PC-9 (cell line): ENCODE measurements around the gene APBA3. TPM values are rescaled to one million over a fixed set of nuclear protein-coding genes. Genes with fewer than 3 reads are reported as not detected.
"Not testable (repeated sequence)": the region's sequence is repeated elsewhere in the genome, so short reads cannot be mapped to it uniquely, and the experiment has no call there.

Source experiments
- BruUV-seq: library from RNA; stranded (reverse); fragments of 400-500 nt; replicated peaks from 2 replicates; lab custom pipeline; 2021; lab: Mats Ljungman, UMichigan
- CTCF ChIA-PET: fragments of 300-600 bp; sonication (Branson Sonifier 250); formaldehyde crosslinking; loops from one replicate; lab custom pipeline; 2022; ENCODE audit warnings: antibody characterized with exemption; lab: Charles Lee
- POLR2A ChIA-PET: fragments of 300-600 bp; sonication (Branson Sonifier 250); formaldehyde crosslinking; loops from one replicate; lab custom pipeline; 2022; ENCODE audit warnings: antibody characterized with exemption; ENCODE audit not compliant: unreplicated experiment; lab: Charles Lee
- DNase-seq, 2 experiments: peaks; one replicate each; pipeline versions ENCODE4 v3.0.0 to v3.0.0-alpha.2; 2015 to 2022; ENCODE audit warnings: mixed read lengths in 1 of 2
- H2AFZ ChIP-seq: fragments of 200-600 bp; sonication (generic); 2 replicates; pipeline ENCODE4 v1.8.1; 2017; ENCODE audit warnings: antibody characterized with exemption
- H3F3A ChIP-seq: fragments of 200-600 bp; sonication (generic); 2 replicates; pipeline ENCODE4 v1.8.1; 2017; ENCODE audit warnings: antibody characterized with exemption, mild to moderate bottlenecking, low read depth; ENCODE audit not compliant: insufficient read depth
- H3K27ac ChIP-seq: fragments of 200-600 bp; sonication (generic); 2 replicates; pipeline ENCODE4 v1.6.1; 2016; ENCODE audit warnings: mixed run types
- H3K27me3 ChIP-seq: fragments of 200-600 bp; sonication (generic); 2 replicates; pipeline ENCODE4 v1.6.1; 2016; ENCODE audit warnings: low read depth, mixed run types; ENCODE audit not compliant: insufficient read depth
- H3K36me3 ChIP-seq: fragments of 200-600 bp; sonication (generic); 2 replicates; pipeline ENCODE4 v1.6.1; 2016; ENCODE audit warnings: low read depth, mixed run types
- H3K4me1 ChIP-seq: fragments of 200-600 bp; sonication (generic); replicated peaks from 2 replicates; pipeline ENCODE4 v1.6.1; 2016; ENCODE audit warnings: mixed run types; ENCODE audit not compliant: insufficient read depth
- H3K4me2 ChIP-seq: fragments of 200-600 bp; sonication (generic); 2 replicates; pipeline ENCODE4 v1.6.1; 2017; ENCODE audit warnings: mixed run types
- H3K4me3 ChIP-seq: fragments of 200-600 bp; sonication (generic); 2 replicates; pipeline ENCODE4 v1.6.1; 2016; ENCODE audit warnings: mixed run types
- H3K79me2 ChIP-seq: fragments of 200-600 bp; sonication (generic); 2 replicates; pipeline ENCODE4 v1.6.1; 2017; ENCODE audit warnings: low read depth, mixed run types
- H3K9me2 ChIP-seq: fragments of 200-600 bp; sonication (generic); 2 replicates; pipeline ENCODE4 v1.8.1; 2017; ENCODE audit warnings: mild to moderate bottlenecking; ENCODE audit not compliant: insufficient read depth
- H3K9me3 ChIP-seq: fragments of 200-600 bp; sonication (generic); 2 replicates; pipeline ENCODE4 v1.8.1; 2016; ENCODE audit warnings: low read depth; ENCODE audit not compliant: insufficient read depth
- H4K20me1 ChIP-seq: fragments of 200-600 bp; sonication (generic); 2 replicates; pipeline ENCODE4 v1.8.1; 2017; ENCODE audit not compliant: insufficient read depth
- EZH2 ChIP-seq: fragments of 200-600 bp; sonication (generic); IDR thresholded peaks from 2 replicates; pipeline ENCODE4 v1.8.0; 2017; ENCODE audit warnings: antibody characterized with exemption, low read depth
- intact Hi-C: fragments of 100-400 bp; cut with micrococcal nuclease; formaldehyde crosslinking; loops from one replicate; pipeline ENCODE4 v1.10.0; 2022; ENCODE audit not compliant: unreplicated experiment
- total RNA-seq: library from RNA; stranded (reverse); gene quantifications from 2 replicates; pipeline ENCODE4 v1.2.3, GENCODE V29; 2021
- TF ChIP-seq, protein P1 (sequence below): fragments of 200-600 bp; sonication (generic); conservative IDR thresholded peaks from 2 replicates; pipeline ENCODE4 v1.6.1; 2017; ENCODE audit warnings: mixed run types, antibody characterized with exemption, mild to moderate bottlenecking, moderate library complexity

The APBA3 gene
- total RNA-seq, 1 experiment from 2014 or later, result 16.0 TPM

DNA sequence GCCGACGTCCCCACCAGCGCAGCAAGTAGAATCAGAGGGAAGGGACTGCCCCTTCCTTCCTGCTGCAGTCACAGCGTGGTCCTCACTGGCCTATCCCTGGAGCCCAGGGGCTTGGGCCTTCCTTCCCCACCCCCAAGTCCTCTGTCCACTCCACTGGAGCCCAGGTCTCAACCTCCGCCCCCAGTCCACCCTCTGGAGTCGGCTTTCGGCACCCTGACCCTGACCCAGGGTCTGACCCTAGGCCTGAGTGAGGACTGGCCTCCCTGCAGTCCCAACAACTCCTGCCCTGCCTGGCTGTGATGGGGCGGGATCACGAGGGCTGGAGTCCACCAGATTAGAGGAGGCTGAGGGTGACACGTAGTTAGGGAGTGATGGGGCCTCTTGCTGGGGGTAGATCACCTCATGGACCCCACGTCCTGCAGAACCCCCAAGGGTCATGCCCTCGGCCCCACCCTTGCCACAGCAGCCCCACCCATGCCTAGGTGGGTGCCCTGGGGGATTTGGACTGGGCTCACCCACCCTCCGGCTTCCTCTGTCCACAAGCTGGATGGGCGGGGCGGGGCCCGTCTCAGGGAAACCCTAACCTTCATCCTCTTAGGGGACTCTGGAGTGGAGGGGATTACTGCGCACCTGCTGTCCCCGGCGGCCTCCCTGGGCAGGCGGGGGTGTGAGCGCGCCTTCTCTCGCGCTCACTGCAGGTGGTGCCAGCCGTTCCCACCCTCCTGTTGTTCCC, 6.7 kb upstream of the APBA3 start:
- TF ChIP-seq EZH2, result no peak
- TF ChIP-seq, protein P1, sequence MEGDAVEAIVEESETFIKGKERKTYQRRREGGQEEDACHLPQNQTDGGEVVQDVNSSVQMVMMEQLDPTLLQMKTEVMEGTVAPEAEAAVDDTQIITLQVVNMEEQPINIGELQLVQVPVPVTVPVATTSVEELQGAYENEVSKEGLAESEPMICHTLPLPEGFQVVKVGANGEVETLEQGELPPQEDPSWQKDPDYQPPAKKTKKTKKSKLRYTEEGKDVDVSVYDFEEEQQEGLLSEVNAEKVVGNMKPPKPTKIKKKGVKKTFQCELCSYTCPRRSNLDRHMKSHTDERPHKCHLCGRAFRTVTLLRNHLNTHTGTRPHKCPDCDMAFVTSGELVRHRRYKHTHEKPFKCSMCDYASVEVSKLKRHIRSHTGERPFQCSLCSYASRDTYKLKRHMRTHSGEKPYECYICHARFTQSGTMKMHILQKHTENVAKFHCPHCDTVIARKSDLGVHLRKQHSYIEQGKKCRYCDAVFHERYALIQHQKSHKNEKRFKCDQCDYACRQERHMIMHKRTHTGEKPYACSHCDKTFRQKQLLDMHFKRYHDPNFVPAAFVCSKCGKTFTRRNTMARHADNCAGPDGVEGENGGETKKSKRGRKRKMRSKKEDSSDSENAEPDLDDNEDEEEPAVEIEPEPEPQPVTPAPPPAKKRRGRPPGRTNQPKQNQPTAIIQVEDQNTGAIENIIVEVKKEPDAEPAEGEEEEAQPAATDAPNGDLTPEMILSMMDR, result no peak
- Histone ChIP-seq H3K4me1 (no peaks in the 10 kb centered on the region), H2AFZ (no peak overlapping the region), H3K36me3 (no peaks in the 10 kb centered on the region), H3K27me3 (no peaks in the 10 kb centered on the region), H3K9me2 (no peaks in the 10 kb centered on the region), H3F3A (no peaks in the 10 kb centered on the region), H3K4me2 (no peak overlapping the region), H4K20me1 (no peaks in the 10 kb centered on the region), H3K9me3 (no peaks in the 10 kb centered on the region), H3K27ac (no peak overlapping the region), H3K79me2 (peaks cover 4% of the 10 kb centered on the region; the same call in 1 of the 2 replicates), H3K4me3 (no peak overlapping the region)
- BruUV-seq, result no TSS peak
- intact Hi-C loops, result no loop called here
- POLR2A ChIA-PET, result no interaction called here
- DNase-seq, result no peak
- CTCF ChIA-PET, result no interaction called here

DNA sequence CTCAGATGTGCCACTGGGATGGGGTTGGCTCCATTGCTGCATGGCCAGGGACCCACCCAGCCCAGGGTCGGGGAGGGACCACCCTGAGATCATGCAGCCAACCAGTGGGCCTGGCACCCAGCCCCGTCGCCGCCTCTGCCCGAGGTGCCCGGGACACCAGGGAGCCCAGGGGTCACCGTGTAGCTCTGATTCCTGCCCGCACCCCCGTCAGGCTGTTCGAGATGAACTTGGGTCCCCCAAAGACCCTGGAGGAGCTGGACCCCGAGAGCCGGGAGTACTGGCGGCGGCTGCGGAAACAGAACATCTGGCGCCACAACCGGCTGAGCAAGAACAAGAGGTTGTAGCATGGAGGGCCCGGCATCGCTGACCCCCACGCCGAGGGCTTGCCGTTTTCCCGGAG, 5.6 kb upstream of the APBA3 start:
- no peaks in the 10 kb centered on the region for H3K9me3 ChIP-seq
- H3K4me2 ChIP-seq, result no peak overlapping the region
- ChIA-PET POLR2A (no interaction called here), CTCF (no interaction called here)
- no TSS peak for BruUV-seq
- no peak overlapping the region for H3K27ac ChIP-seq
- 0 out of 2 replicates have a peak, but pooled peaks cover 3% of the 10 kb centered on the region for H3F3A ChIP-seq
- no peak for DNase-seq
- TF ChIP-seq, protein P1, result no peak
- TF ChIP-seq EZH2, result no peak
- no peaks in the 10 kb centered on the region for H3K36me3 ChIP-seq
- no peaks in the 10 kb centered on the region for H3K27me3 ChIP-seq
- intact Hi-C loops, result no loop called here
- H3K4me1 ChIP-seq, result no peaks in the 10 kb centered on the region
- no peak overlapping the region for H3K4me3 ChIP-seq
- H2AFZ ChIP-seq, result no peak overlapping the region
- peaks cover 6% of the 10 kb centered on the region; the same call in 1 of the 2 replicates for H3K79me2 ChIP-seq
- no peaks in the 10 kb centered on the region for H3K9me2 ChIP-seq
- H4K20me1 ChIP-seq, result no peaks in the 10 kb centered on the region

DNA sequence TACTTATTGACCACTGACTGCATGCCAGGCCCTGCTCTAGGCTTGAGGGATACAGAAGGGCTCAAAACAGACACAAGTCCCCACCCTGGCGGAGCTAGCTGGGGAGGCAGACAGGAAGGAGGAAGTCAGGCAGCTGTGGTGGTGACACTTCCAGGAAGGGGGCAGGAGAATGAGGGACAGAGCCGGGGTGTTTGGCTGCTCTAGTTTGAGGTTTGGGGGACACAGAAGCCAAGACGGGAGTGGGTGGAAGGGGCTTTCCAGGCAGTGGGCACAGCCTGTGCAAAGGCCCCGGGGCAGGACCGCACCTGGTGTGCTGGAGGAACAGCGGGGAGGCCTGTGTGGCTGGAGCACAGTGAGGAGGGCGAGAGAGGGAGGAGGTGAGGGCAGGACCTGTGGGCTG, 5.0 kb upstream of the APBA3 start:
- H3K79me2 ChIP-seq, result peaks cover 6% of the 10 kb centered on the region; the same call in 1 of the 2 replicates
- H3K27me3 ChIP-seq, result no peaks in the 10 kb centered on the region
- CTCF ChIA-PET, result no interaction called here
- H3K27ac ChIP-seq, result no peak overlapping the region
- no TSS peak for BruUV-seq
- H3K4me2 ChIP-seq, result no peak overlapping the region
- POLR2A ChIA-PET, result no interaction called here
- H3F3A ChIP-seq, result 0 out of 2 replicates have a peak, but pooled peaks cover 3% of the 10 kb centered on the region
- H3K4me1 ChIP-seq, result no peaks in the 10 kb centered on the region
- H4K20me1 ChIP-seq, result no peaks in the 10 kb centered on the region
- intact Hi-C loops, result no loop called here
- no peak for DNase-seq
- H3K9me2 ChIP-seq, result no peaks in the 10 kb centered on the region
- no peaks in the 10 kb centered on the region for H3K36me3 ChIP-seq
- H3K4me3 ChIP-seq, result no peak overlapping the region
- no peaks in the 10 kb centered on the region for H3K9me3 ChIP-seq
- no peak for TF ChIP-seq EZH2
- TF ChIP-seq, protein P1, result no peak
- no peak overlapping the region for H2AFZ ChIP-seq

DNA sequence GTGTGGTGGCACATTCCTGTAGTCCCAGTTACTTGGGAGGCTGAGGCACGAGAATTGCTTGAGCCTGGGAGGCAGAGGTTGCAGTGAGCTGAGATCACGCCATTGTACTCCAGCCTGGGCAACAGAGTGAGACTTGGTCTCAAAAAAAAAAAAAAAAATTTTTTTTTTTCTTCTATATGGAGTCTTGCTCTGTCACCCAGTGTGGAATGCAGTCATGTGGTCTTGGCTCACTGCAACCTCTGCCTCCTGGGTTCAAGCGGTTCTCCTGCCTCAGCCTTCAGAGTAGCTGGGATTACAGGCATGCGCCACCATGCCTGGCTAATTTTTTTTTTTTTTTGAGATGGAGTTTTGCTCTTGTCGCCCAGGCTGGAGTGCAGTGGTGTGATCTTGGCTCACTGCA, 4.3 kb upstream of the APBA3 start:
- H2AFZ ChIP-seq, intact Hi-C loops, H3K9me3 ChIP-seq, H3K4me3 ChIP-seq, H3K27ac ChIP-seq, H4K20me1 ChIP-seq, H3K4me1 ChIP-seq, BruUV-seq, DNase-seq, POLR2A ChIA-PET, H3F3A ChIP-seq, H3K4me2 ChIP-seq, H3K36me3 ChIP-seq, H3K9me2 ChIP-seq, H3K27me3 ChIP-seq: not testable (repeated sequence)
- H3K79me2 ChIP-seq, result peaks cover 11% of the 10 kb centered on the region; the same call in 1 of the 2 replicates
- CTCF ChIA-PET, result interaction anchor here (0.6 kb wide), 1 partner anchor 729 kb away, joined by 9 read pairs; no protein-coding TSS in a partner anchor
